ENCODE measurements around the gene LGALS4. TPM values are rescaled to one million over a fixed set of nuclear protein-coding genes. Genes with fewer than 3 reads are reported as not detected.
"Not testable (repeated sequence)": the region's sequence is repeated elsewhere in the genome, so short reads cannot be mapped to it uniquely, and the experiment has no call there.

Gene LGALS4
- total RNA-seq, 2 donors from 2014 or later = 1.6 to 1.7 TPM

- Mint-ChIP-seq H3K4me3 (no peak overlapping the region), H3K9me3 (no peaks in the 10 kb centered on the region), H3K4me1 (ENCODE audit: low read depth in 2 of 2) (peaks cover 38 to 41% of the 10 kb centered on the region in 2 donors), H3K27me3 (no peaks in the 10 kb centered on the region), H3K27ac (peak overlapping the region; percentile 51 to 63), H3K36me3 (peaks cover 19% of the 10 kb centered on the region)
- DNase-seq (ENCODE audit: low spot score) = no peak
- ATAC-seq = no peak
Measured at GRCh38 chr19:38838986-38839761, 26.4 kb upstream of the LGALS4 start.

- peaks cover 12% of the 10 kb centered on the region for H3K36me3 Mint-ChIP-seq
- ATAC-seq (peak in 1 of 2 donors; percentile 1), DNase-seq (ENCODE audit: low spot score) (no peak)
- no peaks in the 10 kb centered on the region for H3K9me3 Mint-ChIP-seq
- peaks cover 30 to 33% of the 10 kb centered on the region in 2 donors for H3K4me1 Mint-ChIP-seq (ENCODE audit: low read depth in 2 of 2)
- peak overlapping the region; percentile 51 to 63 for H3K27ac Mint-ChIP-seq
- H3K4me3 Mint-ChIP-seq = no peak overlapping the region
- H3K27me3 Mint-ChIP-seq = no peaks in the 10 kb centered on the region
Measured at GRCh38 chr19:38838208-38838985, 25.7 kb upstream of the LGALS4 start.

DNA sequence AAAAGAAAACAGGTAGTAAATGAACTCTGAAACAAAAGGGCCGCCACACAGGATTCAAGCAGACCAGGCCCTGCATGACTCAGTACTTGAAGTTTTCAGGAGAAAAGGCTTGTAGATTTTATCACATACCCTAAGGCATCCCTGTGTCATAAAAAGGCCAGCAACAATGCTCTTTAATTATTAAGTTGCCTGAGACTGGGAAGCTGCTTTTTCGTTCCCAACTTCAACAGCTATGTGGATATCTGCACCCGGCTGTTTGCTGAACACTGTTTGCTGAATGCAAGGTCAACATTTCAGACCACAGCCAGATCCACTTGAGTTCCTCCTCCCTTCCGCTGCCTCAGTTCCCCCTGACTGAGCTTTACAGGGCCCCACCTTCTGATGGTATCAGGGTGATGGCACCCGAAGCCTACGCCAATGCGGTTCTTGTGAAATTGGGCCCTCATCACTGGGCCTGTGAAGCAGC is 24.9 kb upstream of the LGALS4 start:
- DNase-seq (ENCODE audit: low spot score) (no peak), ATAC-seq (no peak)
- H3K27ac Mint-ChIP-seq = no peak overlapping the region
- no peak overlapping the region for H3K4me3 Mint-ChIP-seq
- no peaks in the 10 kb centered on the region for H3K9me3 Mint-ChIP-seq
- no peaks in the 10 kb centered on the region for H3K27me3 Mint-ChIP-seq
- peaks cover 12% of the 10 kb centered on the region for H3K36me3 Mint-ChIP-seq
- peaks cover 23 to 26% of the 10 kb centered on the region in 2 donors for H3K4me1 Mint-ChIP-seq (ENCODE audit: low read depth in 2 of 2)

- Mint-ChIP-seq H3K4me1 (ENCODE audit: low read depth in 2 of 2) (peaks cover 21 to 24% of the 10 kb centered on the region in 2 donors), H3K4me3 (no peak overlapping the region), H3K27me3 (no peaks in the 10 kb centered on the region), H3K27ac (peak overlapping the region in 1 of 2 donors; percentile 27), H3K9me3 (no peaks in the 10 kb centered on the region), H3K36me3 (peaks cover 6% of the 10 kb centered on the region)
- DNase-seq (ENCODE audit: low spot score) (no peak), ATAC-seq (no peak)
Measured at GRCh38 chr19:38836983-38837626, 24.4 kb upstream of the LGALS4 start.

DNA sequence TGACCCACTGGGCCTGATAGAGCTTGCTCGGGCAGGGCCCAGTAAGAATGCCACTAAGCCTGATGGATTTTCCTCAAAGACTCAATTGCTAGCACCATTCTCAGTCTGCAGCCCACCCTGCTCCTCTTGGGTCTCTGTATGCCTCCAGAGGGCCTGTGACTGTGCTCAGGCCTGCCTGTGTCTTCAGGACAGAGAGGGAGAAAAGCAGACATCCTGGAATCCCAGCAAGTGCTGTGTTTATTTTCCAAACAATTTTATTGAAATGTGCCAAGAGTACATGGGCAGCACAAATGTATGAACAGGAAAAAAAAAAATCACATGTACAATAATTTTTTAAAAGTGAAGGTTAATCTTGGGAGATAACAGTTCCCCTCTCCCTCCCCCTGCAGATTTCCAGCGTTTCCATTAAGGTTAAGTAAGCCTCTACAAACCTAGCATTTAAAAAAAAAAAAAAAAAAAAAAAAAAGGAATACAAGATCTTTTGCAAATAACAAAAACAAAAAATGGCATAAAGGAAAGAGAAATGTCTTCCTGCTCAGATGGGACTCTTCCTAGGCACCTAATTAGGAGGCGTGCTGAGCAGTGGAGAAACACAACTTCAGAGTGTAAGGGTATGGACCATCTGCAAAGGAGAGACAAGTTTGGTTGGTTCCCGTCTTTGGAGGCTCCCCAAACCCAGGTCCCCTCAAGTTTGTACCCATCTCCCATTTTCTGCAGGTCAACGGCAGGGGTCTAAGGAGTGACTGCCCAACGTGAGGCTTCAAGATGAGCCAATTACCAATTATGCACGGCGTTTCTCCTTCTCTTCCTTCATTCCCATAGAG is 23.6 kb upstream of the LGALS4 start:
- H3K4me3 Mint-ChIP-seq = no peak overlapping the region
- H3K27ac Mint-ChIP-seq = peak overlapping the region in 1 of 2 donors; percentile 27
- H3K4me1 Mint-ChIP-seq (ENCODE audit: low read depth in 2 of 2) = peaks cover 21 to 24% of the 10 kb centered on the region in 2 donors
- ATAC-seq = no peak
- H3K9me3 Mint-ChIP-seq = no peaks in the 10 kb centered on the region
- H3K36me3 Mint-ChIP-seq = peaks cover 4% of the 10 kb centered on the region
- DNase-seq (ENCODE audit: low spot score) = no peak
- H3K27me3 Mint-ChIP-seq = no peaks in the 10 kb centered on the region

DNA sequence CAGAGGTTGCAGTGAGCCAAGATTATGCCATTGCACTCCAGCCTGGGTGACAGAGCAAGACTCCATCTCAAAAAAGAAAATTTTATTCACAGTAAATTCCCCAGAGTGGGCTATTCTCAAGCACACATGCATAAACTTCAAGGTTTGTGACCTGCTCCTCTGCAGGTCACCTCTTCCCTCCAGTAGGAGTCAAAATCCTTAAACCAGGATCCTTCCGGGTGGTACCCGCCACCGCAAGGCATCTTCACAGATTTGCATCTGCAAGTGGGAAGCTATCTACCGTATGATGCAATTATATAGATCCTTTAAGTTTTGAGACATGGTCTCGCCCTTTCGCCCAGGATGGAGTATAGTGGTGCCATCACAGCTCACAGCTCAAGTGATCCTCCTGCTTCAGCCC is 21.8 kb upstream of the LGALS4 start:
- Mint-ChIP-seq H3K9me3 (no peaks in the 10 kb centered on the region), H3K27me3 (no peaks in the 10 kb centered on the region), H3K4me3 (no peak overlapping the region), H3K27ac (no peak overlapping the region), H3K36me3 (peaks cover 4% of the 10 kb centered on the region), H3K4me1 (ENCODE audit: low read depth in 2 of 2) (peaks cover 21% of the 10 kb centered on the region in 2 donors)
- ATAC-seq (no peak), DNase-seq (ENCODE audit: low spot score) (no peak)

- Mint-ChIP-seq H3K27me3 (no peaks in the 10 kb centered on the region), H3K36me3 (peaks cover 4% of the 10 kb centered on the region), H3K4me3 (no peak overlapping the region), H3K9me3 (no peaks in the 10 kb centered on the region), H3K4me1 (ENCODE audit: low read depth in 2 of 2) (peaks cover 18 to 21% of the 10 kb centered on the region in 2 donors), H3K27ac (no peak overlapping the region)
- ATAC-seq (no peak), DNase-seq (ENCODE audit: low spot score) (no peak)
Measured at GRCh38 chr19:38834104-38834490, 21.4 kb upstream of the LGALS4 start.

- Mint-ChIP-seq H3K27me3 (no peaks in the 10 kb centered on the region), H3K4me3 (no peak overlapping the region), H3K27ac (peak overlapping the region; percentile 28 to 99), H3K9me3 (no peaks in the 10 kb centered on the region), H3K4me1 (ENCODE audit: low read depth in 2 of 2) (peaks cover 14 to 18% of the 10 kb centered on the region in 2 donors), H3K36me3 (peaks cover 4% of the 10 kb centered on the region)
- DNase-seq (ENCODE audit: low spot score) = no peak
- no peak for ATAC-seq
Measured at GRCh38 chr19:38833092-38833425, 20.3 kb upstream of the LGALS4 start.

- Mint-ChIP-seq H3K27ac (peak overlapping the region; percentile 82 to 99), H3K9me3 (no peaks in the 10 kb centered on the region), H3K4me3 (peak overlapping the region; percentile 85), H3K27me3 (no peaks in the 10 kb centered on the region), H3K36me3 (no peaks in the 10 kb centered on the region), H3K4me1 (ENCODE audit: low read depth in 2 of 2) (peaks cover 14 to 22% of the 10 kb centered on the region in 2 donors)
- ATAC-seq (peak; percentile 81), DNase-seq (ENCODE audit: low spot score) (peak; percentile 83)
Measured at GRCh38 chr19:38831142-38831605, 18.4 kb upstream of the LGALS4 start.

DNA sequence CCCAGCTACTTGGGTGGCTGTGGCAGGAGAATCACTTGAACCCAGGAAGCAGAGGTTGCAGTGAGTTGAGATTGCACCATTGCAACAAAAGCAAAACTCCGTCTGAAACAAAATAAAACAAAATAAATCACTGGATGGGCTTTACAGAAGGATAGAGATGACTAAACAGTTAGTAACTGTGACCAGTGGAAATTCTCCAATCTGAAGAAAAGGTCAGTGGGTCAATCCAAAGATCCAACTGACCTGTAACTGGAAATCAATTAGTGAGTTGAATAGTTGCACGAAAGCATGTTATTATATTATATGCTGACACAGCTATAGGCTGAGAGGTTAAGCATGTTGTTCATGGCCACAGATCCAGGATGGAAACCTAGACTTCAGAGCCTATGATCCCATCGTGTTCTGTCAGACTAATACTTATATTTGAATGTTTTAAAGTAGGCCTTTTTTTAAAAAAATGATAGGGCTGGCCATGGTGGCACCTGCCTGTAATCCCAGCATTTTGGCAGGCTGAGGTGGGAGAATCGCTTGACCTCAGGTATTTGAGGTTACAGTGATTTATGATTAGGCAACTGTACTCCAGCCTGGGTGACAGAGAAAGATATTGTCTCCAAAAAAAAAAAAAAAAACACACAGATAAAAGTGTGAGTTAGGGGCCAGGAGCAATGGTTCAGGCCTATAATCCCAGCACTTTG is 17.4 kb upstream of the LGALS4 start:
- H3K27ac Mint-ChIP-seq = peak overlapping the region; percentile 82 to 99
- H3K9me3 Mint-ChIP-seq = no peaks in the 10 kb centered on the region
- peak overlapping the region; percentile 85 for H3K4me3 Mint-ChIP-seq
- ATAC-seq (no peak), DNase-seq (ENCODE audit: low spot score) (no peak)
- no peaks in the 10 kb centered on the region for H3K27me3 Mint-ChIP-seq
- no peaks in the 10 kb centered on the region for H3K36me3 Mint-ChIP-seq
- H3K4me1 Mint-ChIP-seq (ENCODE audit: low read depth in 2 of 2) = peaks cover 14 to 22% of the 10 kb centered on the region in 2 donors

GRCh38 chr19:38829203-38829602 is 16.5 kb upstream of the LGALS4 start:
- not testable (repeated sequence) for H3K27ac Mint-ChIP-seq; H3K4me3 Mint-ChIP-seq; H3K9me3 Mint-ChIP-seq; DNase-seq (ENCODE audit: low spot score); H3K36me3 Mint-ChIP-seq; H3K27me3 Mint-ChIP-seq; ATAC-seq
- H3K4me1 Mint-ChIP-seq (ENCODE audit: low read depth in 2 of 2) = peaks cover 14 to 22% of the 10 kb centered on the region in 2 donors

DNA sequence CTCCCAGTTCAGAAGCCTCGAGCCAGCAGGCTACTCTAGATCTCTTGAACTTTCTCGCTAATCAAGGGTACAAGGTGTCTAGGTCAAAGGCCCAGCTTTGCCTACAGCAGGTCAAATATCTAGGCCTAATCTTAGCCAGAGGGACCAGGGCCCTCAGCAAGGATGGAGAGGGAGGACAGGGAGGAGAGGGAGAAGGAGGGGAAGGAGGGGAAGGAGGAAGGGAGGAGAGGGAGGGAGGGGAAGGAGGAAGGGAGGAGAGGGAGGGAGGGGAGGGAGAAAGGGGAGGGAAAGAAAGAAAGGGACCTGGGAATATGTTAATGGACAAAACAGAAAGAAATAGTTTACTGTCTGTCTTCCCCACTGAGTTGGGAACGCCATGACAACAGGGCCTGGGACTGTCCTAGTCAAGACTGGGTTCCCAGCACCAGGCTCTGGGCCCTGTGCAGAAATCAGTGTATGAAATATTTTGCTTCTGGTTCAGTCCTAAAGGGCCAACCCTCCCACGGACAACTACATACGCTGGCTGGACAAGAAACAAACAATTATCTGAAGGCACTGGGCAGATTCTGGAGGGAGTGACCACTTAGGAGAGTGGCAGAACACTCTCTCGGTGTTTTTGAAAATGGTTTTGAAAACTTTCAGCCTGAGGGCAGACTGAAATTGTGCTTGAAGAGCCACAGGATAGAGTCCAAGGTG is 14.3 kb upstream of the LGALS4 start:
- Mint-ChIP-seq H3K27me3 (no peaks in the 10 kb centered on the region), H3K4me1 (ENCODE audit: low read depth in 2 of 2) (peaks cover 9 to 23% of the 10 kb centered on the region in 2 donors), H3K36me3 (peaks cover 5% of the 10 kb centered on the region), H3K9me3 (no peaks in the 10 kb centered on the region), H3K27ac (peak overlapping the region in 1 of 2 donors; percentile 67), H3K4me3 (no peak overlapping the region)
- no peak for DNase-seq (ENCODE audit: low spot score)
- ATAC-seq = no peak
